NCI-H2107 treated with DMSO at 0.1 percent for 48 hours (cell line): ENCODE measurements around the gene UBXN7.
"Not testable (repeated sequence)": the region's sequence is repeated elsewhere in the genome, so short reads cannot be mapped to it uniquely, and the experiment has no call there.

ENCODE experiments used
- DNase-seq: peaks from one replicate; lab custom pipeline; 2025; ENCODE audit not compliant: unreplicated experiment; lab: John Stamatoyannopoulos, UW

Gene UBXN7

DNA sequence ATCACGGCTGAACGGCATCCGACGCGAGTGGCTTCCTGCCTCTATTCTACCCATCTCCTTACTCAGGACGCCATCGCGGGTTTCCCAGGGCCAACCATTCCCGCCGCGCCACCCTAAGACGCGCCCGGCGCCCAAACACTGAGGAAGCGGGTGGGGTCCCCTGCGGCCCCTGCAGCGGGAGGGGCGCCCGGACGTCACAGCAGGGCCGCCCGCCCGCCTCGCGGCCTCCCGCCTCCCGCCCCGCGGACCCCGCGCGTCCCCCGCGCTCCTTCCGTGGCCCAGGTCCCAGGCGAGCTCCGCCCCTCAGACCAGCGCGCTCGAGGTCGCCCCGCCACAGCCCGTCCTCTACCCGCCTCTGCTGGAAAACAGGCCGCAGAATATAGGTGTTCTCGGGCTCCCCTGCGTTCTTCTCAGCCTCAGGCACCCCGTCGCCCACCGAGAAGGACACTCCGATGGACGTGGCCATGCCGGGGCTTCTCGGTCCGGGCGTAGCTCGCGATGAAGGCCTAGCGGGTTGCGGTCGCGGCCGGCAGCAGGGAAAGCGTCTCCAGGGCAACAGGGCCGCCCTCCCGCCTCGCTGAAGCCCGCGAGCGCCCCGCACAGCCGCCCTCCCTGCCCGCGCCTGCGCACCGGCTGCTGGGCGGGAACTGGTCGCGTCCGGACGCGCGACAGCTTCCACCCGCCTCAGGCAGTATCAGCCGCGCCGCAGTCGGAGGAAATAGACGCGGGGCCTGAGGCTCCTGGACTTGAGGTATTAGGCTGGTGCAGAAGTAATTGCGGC, 114.3 kb downstream of the UBXN7 start, which contains the start of gene DYNLT2B:
DYNLT2B (minus strand) TSS at position 554 of the 781 bp plus-strand sequence; CDS start at position 466, 88 bp downstream.
- peak; percentile 89 for DNase-seq

DNA sequence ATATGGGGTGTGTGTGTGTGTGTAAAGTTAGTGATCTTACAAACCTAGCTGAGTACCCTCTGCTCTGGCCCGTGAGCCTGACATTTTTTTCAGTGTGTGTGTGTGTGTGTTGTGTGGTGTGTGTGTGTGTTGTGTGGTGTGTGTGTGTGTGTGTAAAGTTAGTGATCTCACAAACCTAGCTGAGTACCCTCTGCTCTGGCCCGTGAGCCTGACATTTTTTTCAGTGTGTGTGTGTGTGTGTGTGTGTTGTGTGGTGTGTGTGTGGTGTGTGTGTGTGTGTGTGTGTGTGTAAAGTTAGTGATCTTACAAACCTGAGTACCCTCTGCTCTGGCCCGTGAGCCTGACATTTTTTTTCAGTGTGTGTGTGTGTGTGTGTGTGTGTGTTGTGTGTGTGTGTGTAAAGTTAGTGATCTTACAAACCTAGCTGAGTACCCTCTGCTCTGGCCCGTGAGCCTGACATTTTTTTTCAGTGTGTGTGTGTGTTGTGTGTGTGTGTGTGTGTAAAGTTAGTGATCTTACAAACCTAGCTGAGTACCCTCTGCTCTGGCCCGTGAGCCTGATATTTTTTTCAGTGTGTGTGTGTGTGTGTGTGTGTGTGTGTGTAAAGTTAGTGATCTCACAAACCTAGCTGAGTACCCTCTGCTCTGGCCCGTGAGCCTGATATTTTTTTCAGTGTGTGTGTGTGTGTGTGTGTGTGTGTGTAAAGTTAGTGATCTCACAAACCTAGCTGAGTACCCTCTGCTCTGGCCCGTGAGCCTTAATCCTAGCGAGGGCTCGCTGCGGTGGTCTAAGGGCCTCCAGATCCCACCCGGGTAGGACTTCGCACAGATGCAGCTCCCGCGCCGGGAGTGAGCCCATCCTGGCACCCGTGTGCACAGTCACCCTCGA, 115.2 kb downstream of the UBXN7 start:
- not testable (repeated sequence) for DNase-seq

DNA sequence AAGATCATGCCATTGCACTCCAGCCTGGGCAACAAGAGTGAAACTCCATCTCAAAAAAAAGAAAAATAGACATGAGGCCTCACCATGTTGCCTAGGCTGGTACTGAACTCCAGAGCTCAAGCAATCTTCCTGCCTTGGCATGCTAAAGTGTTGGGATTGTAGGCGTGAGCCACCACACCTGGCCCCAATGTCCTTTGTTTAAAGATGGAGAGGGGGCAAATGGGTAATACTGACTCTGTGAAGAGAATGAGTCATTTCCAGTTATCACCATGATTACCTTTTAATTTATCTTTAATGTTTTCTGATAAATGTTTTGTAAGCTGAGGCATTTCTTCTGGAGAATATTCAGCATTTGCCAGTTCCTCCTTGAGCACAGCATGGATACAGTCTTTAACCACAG, 116.4 kb downstream of the UBXN7 start:
- no peak for DNase-seq

DNA sequence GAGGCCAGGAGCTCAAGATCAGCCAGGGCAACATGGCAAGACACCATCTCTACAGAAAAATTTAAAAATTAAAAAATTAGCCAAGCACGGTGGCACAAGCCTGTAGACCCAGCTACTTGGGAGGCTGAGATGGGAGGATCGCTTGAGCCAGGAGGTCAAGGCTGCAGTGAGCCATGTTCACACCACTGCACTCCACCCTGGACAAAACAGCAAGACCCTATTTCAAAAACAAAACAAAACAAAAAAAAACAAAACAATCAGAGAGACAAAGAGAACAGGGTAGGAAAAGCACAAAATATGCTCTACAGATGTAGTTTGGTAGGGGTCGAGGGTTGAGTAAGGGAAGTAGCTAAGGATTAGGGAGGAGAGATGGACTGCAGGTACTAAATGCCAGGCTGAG, 117.6 kb downstream of the UBXN7 start:
- DNase-seq, result no peak

DNA sequence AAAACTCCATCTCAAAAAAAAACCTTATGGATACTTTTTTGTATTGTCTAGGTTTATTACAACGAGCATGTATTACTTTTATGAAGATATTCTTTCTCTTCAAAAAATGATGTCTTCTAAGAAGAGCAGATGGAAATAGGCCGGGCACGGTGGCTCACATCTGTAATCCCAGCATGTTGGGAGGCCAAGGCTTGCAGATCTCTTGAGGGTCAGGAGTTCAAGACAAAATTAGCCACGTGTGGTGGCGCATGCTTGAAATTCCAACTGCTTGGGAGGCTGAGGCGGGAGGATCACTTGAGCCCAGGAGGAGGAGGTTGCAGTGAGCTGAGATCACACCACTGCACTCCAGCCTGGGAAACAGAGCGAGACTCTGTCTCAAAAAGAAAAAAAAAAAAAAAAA, 118.1 kb downstream of the UBXN7 start:
- DNase-seq, result not testable (repeated sequence)

DNA sequence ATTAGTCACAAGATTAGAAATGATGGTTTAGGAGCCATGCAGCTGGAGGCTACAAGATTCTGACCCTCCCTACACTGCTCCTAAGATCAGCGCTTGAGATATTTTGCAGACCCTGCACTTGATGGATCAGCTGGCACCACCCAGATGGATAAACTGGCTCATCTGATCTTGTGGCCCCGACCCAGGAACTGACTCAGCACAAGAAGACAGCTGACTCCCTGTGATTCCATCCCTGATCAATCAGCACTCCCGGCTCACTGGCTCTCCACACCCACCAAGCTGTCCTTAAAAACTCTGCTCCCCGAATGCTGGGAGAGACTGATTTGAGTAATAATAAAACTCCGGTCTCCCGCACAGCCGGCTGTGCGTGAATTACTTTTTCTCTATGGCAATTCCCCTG, 129.3 kb downstream of the UBXN7 start:
- not testable (repeated sequence) for DNase-seq

DNA sequence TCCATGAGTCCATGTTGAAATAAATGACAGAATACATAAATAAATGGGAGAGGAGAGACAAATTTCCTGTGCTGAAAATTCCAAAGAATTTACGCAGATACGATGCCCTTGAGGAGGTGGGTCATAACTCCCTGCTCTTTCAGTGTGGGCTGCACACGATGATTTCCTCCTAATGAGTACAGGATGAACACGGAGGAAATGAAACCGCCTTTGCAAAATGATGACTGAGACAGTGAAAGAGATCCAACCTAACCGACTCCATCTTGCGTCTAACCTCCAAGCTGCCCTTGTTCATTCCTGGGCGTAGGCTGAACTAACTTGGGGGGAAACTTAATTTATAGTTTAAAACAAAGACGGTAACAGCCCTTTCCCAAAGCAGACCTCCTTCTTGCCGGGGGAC, 129.7 kb downstream of the UBXN7 start:
- DNase-seq, result not testable (repeated sequence)

DNA sequence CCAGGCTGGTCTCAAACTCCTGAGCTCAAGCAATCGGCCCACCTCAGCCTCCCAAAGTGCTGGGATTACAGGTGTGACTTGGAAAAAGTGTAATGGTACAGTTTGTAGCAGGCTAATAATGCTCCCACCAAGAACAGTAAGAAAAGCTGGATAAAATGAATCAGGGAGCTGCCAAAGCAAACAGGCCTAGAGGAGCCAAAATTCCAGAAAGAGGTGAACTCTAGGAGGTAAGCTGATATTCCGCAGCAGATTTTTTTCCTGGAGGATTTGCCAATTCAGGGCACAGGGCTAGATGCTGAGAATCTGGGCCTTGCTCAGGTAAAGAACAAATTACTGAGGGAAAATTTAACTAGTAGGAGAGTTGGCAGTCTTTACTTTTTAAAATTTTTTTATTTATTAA, 133.7 kb downstream of the UBXN7 start:
- DNase-seq, result no peak
